Measurements from ENCODE around the gene CASP7. TPM values are rescaled to one million over a fixed set of nuclear protein-coding genes. Genes with fewer than 3 reads are reported as not detected.
"Not testable (repeated sequence)": the region's sequence is repeated elsewhere in the genome, so short reads cannot be mapped to it uniquely, and the experiment has no call there.

Gene CASP7
- total RNA-seq, 3 donors from 2014 or later (not counting 1 experiment from before 2014, with no cell fraction given) = 13.4 to 20.0 (median 14.9) TPM

DNA sequence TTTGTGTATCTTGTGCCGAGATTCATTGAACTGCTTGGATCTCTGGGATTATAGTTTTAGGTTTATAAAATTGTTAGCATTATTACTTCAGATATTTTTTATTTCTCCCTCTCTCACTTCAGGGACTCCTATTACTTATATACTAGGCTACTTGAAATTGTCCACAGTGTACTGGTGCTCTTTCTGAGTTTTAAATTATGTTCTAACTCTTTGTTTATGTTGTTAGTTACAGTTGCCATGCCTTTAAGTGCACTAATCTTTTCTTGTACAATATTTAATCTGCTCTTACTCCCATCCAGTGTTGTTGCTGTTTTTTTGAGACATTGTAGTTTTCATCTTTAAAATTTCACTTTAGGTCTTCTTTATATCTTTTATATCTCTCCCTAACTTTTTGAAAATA, 84.9 kb downstream of the CASP7 start:
- DNase-seq = no peak
- no peaks in the 10 kb centered on the region for H3K9me3 ChIP-seq (ENCODE audit: control insufficient read depth, insufficient read depth, low read length)
- Mint-ChIP-seq H3K4me1 (no peaks in the 10 kb centered on the region), H3K27me3 (ENCODE audit: low read depth in 2 of 2) (peaks cover 22 to 68% of the 10 kb centered on the region in 2 donors), H3K9me3 (peaks cover 0 to 5% of the 10 kb centered on the region in 2 donors), H3K4me3 (no peak overlapping the region), H3K27ac (no peak overlapping the region), H3K36me3 (peaks cover 8% of the 10 kb centered on the region)
- no peak overlapping the region for H3K4me3 ChIP-seq (ENCODE audit: low read length)
- no peak for ATAC-seq
- no peaks in the 10 kb centered on the region for H3K4me1 ChIP-seq (ENCODE audit: control insufficient read depth, insufficient read depth, low read length)
- H3K27me3 ChIP-seq (ENCODE audit: control insufficient read depth, insufficient read depth, low read length) = no peaks in the 10 kb centered on the region
- TF ChIP-seq, protein P1, sequence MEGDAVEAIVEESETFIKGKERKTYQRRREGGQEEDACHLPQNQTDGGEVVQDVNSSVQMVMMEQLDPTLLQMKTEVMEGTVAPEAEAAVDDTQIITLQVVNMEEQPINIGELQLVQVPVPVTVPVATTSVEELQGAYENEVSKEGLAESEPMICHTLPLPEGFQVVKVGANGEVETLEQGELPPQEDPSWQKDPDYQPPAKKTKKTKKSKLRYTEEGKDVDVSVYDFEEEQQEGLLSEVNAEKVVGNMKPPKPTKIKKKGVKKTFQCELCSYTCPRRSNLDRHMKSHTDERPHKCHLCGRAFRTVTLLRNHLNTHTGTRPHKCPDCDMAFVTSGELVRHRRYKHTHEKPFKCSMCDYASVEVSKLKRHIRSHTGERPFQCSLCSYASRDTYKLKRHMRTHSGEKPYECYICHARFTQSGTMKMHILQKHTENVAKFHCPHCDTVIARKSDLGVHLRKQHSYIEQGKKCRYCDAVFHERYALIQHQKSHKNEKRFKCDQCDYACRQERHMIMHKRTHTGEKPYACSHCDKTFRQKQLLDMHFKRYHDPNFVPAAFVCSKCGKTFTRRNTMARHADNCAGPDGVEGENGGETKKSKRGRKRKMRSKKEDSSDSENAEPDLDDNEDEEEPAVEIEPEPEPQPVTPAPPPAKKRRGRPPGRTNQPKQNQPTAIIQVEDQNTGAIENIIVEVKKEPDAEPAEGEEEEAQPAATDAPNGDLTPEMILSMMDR (IDR thresholded peaks at IDR 0.05) = no peak
- intact Hi-C loops (cut with micrococcal nuclease) = no loop called here
- WGBS (ENCODE audit: insufficient coverage) = no CpG with 5 or more reads among the region's 1 CpG
- H3K36me3 ChIP-seq (ENCODE audit: control insufficient read depth, insufficient read depth, low read length) = no peaks in the 10 kb centered on the region
- no peak overlapping the region for H3K27ac ChIP-seq (ENCODE audit: low read length)

DNA sequence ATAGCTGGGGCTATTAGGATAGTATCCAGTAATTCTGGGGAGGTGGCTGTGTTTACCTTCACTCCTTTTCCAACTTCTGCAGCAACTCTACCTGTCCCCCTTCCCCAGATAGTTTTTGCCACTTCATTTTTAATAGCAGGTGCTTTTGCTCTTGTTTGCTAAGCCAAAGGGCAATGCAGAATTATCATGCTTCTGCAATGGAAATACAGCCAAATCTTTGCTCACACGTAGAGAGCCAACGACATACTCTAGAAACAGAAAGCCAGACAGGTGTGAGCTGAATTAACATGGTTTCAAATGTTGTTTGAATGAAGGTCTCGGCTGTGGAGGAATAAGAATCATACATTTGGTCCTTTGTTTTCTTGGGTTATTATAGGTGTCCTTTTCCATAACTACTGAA, 86.2 kb downstream of the CASP7 start:
- no peaks in the 10 kb centered on the region for H3K4me1 ChIP-seq (ENCODE audit: control insufficient read depth, insufficient read depth, low read length)
- no peak overlapping the region for H3K27ac ChIP-seq (ENCODE audit: low read length)
- Mint-ChIP-seq H3K36me3 (peaks cover 8% of the 10 kb centered on the region), H3K27ac (no peak overlapping the region), H3K4me1 (no peaks in the 10 kb centered on the region), H3K9me3 (peaks cover 0 to 5% of the 10 kb centered on the region in 2 donors), H3K4me3 (no peak overlapping the region), H3K27me3 (ENCODE audit: low read depth in 2 of 2) (peaks cover 25 to 72% of the 10 kb centered on the region in 2 donors)
- no peak for DNase-seq
- intact Hi-C loops (cut with micrococcal nuclease) = no loop called here
- TF ChIP-seq, protein P1 (IDR thresholded peaks at IDR 0.05) = no peak
- WGBS (ENCODE audit: insufficient coverage) = 93% methylated on average over 3 of the region's 3 CpGs
- ATAC-seq = no peak
- H3K27me3 ChIP-seq (ENCODE audit: control insufficient read depth, insufficient read depth, low read length) = no peaks in the 10 kb centered on the region
- H3K36me3 ChIP-seq (ENCODE audit: control insufficient read depth, insufficient read depth, low read length) = no peaks in the 10 kb centered on the region
- no peaks in the 10 kb centered on the region for H3K9me3 ChIP-seq (ENCODE audit: control insufficient read depth, insufficient read depth, low read length)
- no peak overlapping the region for H3K4me3 ChIP-seq (ENCODE audit: low read length)

DNA sequence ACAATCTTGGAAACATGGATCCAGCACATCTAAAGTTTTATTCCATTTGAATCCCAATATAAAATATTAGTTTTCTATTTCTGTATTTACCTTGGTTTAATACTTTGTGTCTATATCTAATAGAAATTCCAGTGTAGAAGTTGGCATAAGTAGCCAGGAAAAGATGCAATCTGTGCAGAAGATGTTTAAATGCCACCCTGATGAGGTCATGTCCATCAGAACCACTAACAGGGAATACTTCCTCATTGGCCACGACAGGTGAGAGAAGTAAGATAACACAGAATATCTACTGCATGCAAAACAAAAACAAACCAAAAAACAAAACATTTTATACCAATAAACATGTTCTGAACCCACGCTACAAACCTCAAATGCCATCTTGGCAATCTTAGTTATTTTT, 87.5 kb downstream of the CASP7 start:
- Histone ChIP-seq H3K4me1 (ENCODE audit: control insufficient read depth, insufficient read depth, low read length) (no peaks in the 10 kb centered on the region), H3K27ac (ENCODE audit: low read length) (no peak overlapping the region), H3K27me3 (ENCODE audit: control insufficient read depth, insufficient read depth, low read length) (no peaks in the 10 kb centered on the region), H3K36me3 (ENCODE audit: control insufficient read depth, insufficient read depth, low read length) (no peaks in the 10 kb centered on the region), H3K9me3 (ENCODE audit: control insufficient read depth, insufficient read depth, low read length) (no peaks in the 10 kb centered on the region), H3K4me3 (ENCODE audit: low read length) (no peak overlapping the region)
- TF ChIP-seq, protein P1 (IDR thresholded peaks at IDR 0.05) = no peak
- DNase-seq = no peak
- Mint-ChIP-seq H3K9me3 (peaks cover 0 to 5% of the 10 kb centered on the region in 2 donors), H3K36me3 (peaks cover 8% of the 10 kb centered on the region), H3K27me3 (ENCODE audit: low read depth in 2 of 2) (peaks cover 27 to 76% of the 10 kb centered on the region in 2 donors), H3K4me1 (no peaks in the 10 kb centered on the region), H3K27ac (no peak overlapping the region), H3K4me3 (no peak overlapping the region)
- no peak for ATAC-seq
- WGBS (ENCODE audit: insufficient coverage) = 81% methylated on average over 2 of the region's 2 CpGs
- intact Hi-C loops (cut with micrococcal nuclease) = no loop called here

DNA sequence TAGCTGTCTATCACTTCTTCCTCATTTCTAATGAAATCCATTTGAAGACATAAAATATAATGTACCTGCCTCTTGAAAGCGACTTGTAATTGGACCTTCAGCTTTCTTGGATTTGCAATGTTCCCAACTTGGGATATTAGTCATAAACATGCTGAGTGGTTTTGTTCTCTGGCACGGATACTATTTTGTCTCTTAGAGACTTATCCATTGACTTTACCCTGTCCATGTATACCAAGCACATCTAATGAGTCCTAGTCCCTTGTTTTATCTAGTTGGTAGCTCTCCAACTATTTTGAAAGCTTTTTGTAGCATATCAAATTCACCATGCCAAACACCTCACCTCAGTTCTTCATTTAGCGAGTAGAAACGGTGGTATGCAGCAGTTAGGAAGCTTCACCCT, 90.6 kb downstream of the CASP7 start:
- Histone ChIP-seq H3K4me3 (ENCODE audit: low read length) (no peak overlapping the region), H3K36me3 (ENCODE audit: control insufficient read depth, insufficient read depth, low read length) (no peaks in the 10 kb centered on the region), H3K9me3 (ENCODE audit: control insufficient read depth, insufficient read depth, low read length) (no peaks in the 10 kb centered on the region), H3K27ac (ENCODE audit: low read length) (no peak overlapping the region), H3K4me1 (ENCODE audit: control insufficient read depth, insufficient read depth, low read length) (no peaks in the 10 kb centered on the region), H3K27me3 (ENCODE audit: control insufficient read depth, insufficient read depth, low read length) (no peaks in the 10 kb centered on the region)
- intact Hi-C loops (cut with micrococcal nuclease) = no loop called here
- 82% methylated on average over 4 of the region's 4 CpGs for WGBS (ENCODE audit: insufficient coverage)
- no peak for ATAC-seq
- no peaks in the 10 kb centered on the region for H3K9me3 Mint-ChIP-seq
- no peaks in the 10 kb centered on the region for H3K36me3 Mint-ChIP-seq
- no peak for DNase-seq
- no peaks in the 10 kb centered on the region for H3K4me1 Mint-ChIP-seq
- H3K27ac Mint-ChIP-seq = no peak overlapping the region
- H3K4me3 Mint-ChIP-seq = no peak overlapping the region
- peaks cover 21 to 61% of the 10 kb centered on the region in 2 donors for H3K27me3 Mint-ChIP-seq (ENCODE audit: low read depth in 2 of 2)
- TF ChIP-seq, protein P1 (IDR thresholded peaks at IDR 0.05) = no peak

DNA sequence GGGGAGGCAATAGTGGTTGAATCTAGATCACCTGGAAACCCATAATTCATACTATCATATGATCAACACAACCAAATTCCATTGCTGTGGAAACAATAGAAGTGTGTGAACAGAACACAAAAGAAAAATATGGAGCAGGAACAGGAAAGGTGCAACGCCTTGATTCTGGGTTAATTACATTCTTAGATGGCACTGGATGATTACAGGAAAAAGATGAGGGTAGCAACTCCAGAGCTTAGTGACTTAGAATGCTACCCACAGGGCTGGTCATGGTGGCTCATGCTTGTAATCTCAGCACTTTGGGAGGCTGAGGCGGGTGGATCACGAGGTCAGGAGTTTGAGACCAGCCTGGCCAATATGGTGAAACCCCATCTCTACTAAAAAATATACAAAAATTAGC, 91.4 kb downstream of the CASP7 start:
- DNase-seq; H3K27ac ChIP-seq (ENCODE audit: low read length); H3K9me3 ChIP-seq (ENCODE audit: control insufficient read depth, insufficient read depth, low read length); H3K36me3 ChIP-seq (ENCODE audit: control insufficient read depth, insufficient read depth, low read length); H3K36me3 Mint-ChIP-seq; ATAC-seq; H3K9me3 Mint-ChIP-seq; H3K4me1 ChIP-seq (ENCODE audit: control insufficient read depth, insufficient read depth, low read length); H3K27me3 ChIP-seq (ENCODE audit: control insufficient read depth, insufficient read depth, low read length); H3K4me3 Mint-ChIP-seq; H3K27ac Mint-ChIP-seq; H3K4me1 Mint-ChIP-seq; intact Hi-C loops (cut with micrococcal nuclease); H3K4me3 ChIP-seq (ENCODE audit: low read length): not testable (repeated sequence)
- peaks cover 18 to 61% of the 10 kb centered on the region in 2 donors for H3K27me3 Mint-ChIP-seq (ENCODE audit: low read depth in 2 of 2)
- WGBS (ENCODE audit: insufficient coverage) = 93% methylated on average over 2 of the region's 3 CpGs

All from natural killer cell (primary cell).